NB4 (cell line): Measurements from ENCODE around the gene RPS6KL1.

Source experiments
- DNase-seq: peaks from one replicate; pipeline ENCODE4 v3.0.0; 2010; ENCODE audit warnings: low read depth
- H3K4me3 ChIP-seq: one replicate; pipeline ENCODE4 v1.5.1; 2011; ENCODE audit warnings: mild to moderate bottlenecking, low read depth, low read length, moderate library complexity
- CTCF ChIP-seq: IDR thresholded peaks from one replicate; pipeline ENCODE4 v1.5.1; 2012; ENCODE audit warnings: low read depth, low read length
- MAX ChIP-seq: IDR thresholded peaks from 2 replicates; pipeline ENCODE4 v1.6.1; 2011; ENCODE audit warnings: low read depth, low read length
- MYC ChIP-seq: IDR thresholded peaks from 2 replicates; pipeline ENCODE4 v1.6.1; 2011; ENCODE audit warnings: low read depth, low read length
- POLR2A ChIP-seq: IDR thresholded peaks from 2 replicates; pipeline ENCODE4 v1.6.1; 2011; ENCODE audit warnings: mild to moderate bottlenecking; ENCODE audit not compliant: insufficient read length; ENCODE audit errors: extremely low read depth

RPS6KL1 gene

GRCh38 chr14:74922752-74923401, at the start of gene RPS6KL1:
Gene RPS6KL1 (minus strand): TSS chr14:74923260. CDS start chr14:74921541, 1,719 bp downstream.
- peak; percentile 70 for DNase-seq
- no peak for TF ChIP-seq MAX
- no peak for TF ChIP-seq CTCF
- TF ChIP-seq MYC, result no peak
- no peak for TF ChIP-seq POLR2A
- peak within 1 kb of the TSS; percentile 43 for H3K4me3 ChIP-seq

- TF ChIP-seq POLR2A (no peak), MYC (no peak), CTCF (no peak), MAX (no peak)
- no peak for DNase-seq
- H3K4me3 ChIP-seq, result no peak overlapping the region
These were observed 45.8 kb upstream of the RPS6KL1 start for GRCh38 chr14:74968811-74969210.

GRCh38 chr14:74965486-74966153, 42.6 kb upstream of the RPS6KL1 start:
- DNase-seq, result no peak

GRCh38 chr14:74964787-74965485, 41.9 kb upstream of the RPS6KL1 start:
- H3K4me3 ChIP-seq, result no peak overlapping the region
- DNase-seq, result no peak
- TF ChIP-seq MYC (no peak), MAX (no peak), POLR2A (no peak), CTCF (no peak)

More at GRCh38 chr14:74965486-74966153, 42.6 kb upstream of the RPS6KL1 start:
- TF ChIP-seq MYC (no peak), CTCF (no peak), POLR2A (no peak), MAX (no peak)
- H3K4me3 ChIP-seq, result no peak overlapping the region

GRCh38 chr14:74963705-74964271, 40.7 kb upstream of the RPS6KL1 start:
- TF ChIP-seq POLR2A (no peak), MYC (no peak), CTCF (no peak), MAX (no peak)
- no peak overlapping the region for H3K4me3 ChIP-seq
- DNase-seq, result no peak
